ENCODE data around the gene DARS1.
"Not testable (repeated sequence)": the region's sequence is repeated elsewhere in the genome, so short reads cannot be mapped to it uniquely, and the experiment has no call there.

Gene DARS1

GRCh38 chr2:135885709-135886108 lies 99.7 kb downstream of the DARS1 start:
- DNase-seq (ENCODE audit: low read depth in 2 of 2) = no peak

- no peak for DNase-seq (ENCODE audit: low read depth in 2 of 2)
Observed at GRCh38 chr2:135882415-135882814, 103.0 kb downstream of the DARS1 start.

GRCh38 chr2:135876770-135877169 lies 108.7 kb downstream of the DARS1 start:
- not testable (repeated sequence) for DNase-seq (ENCODE audit: low read depth in 2 of 2)

- peak; percentile 98 to 99 for DNase-seq (ENCODE audit: low read depth in 2 of 2)
Observed at GRCh38 chr2:135876066-135876711, 109.2 kb downstream of the DARS1 start, which contains the start of gene MCM6. Gene MCM6, minus strand, starts transcription at chr2:135876443. Its CDS starts 78 bp downstream, at chr2:135876365.

- peak; percentile 70 to 74 for DNase-seq (ENCODE audit: low read depth in 2 of 2)
Observed at GRCh38 chr2:135875491-135876065, 109.8 kb downstream of the DARS1 start.

- no peak for DNase-seq (ENCODE audit: low read depth in 2 of 2)
Observed at GRCh38 chr2:135874777-135875365, 110.6 kb downstream of the DARS1 start.

- DNase-seq (ENCODE audit: low read depth in 2 of 2) = no peak
Observed at GRCh38 chr2:135870571-135870970, 114.9 kb downstream of the DARS1 start.

- no peak for DNase-seq (ENCODE audit: low read depth in 2 of 2)
Observed at GRCh38 chr2:135863233-135863632, 122.2 kb downstream of the DARS1 start.

GRCh38 chr2:135862718-135863117 lies 122.7 kb downstream of the DARS1 start:
- no peak for DNase-seq (ENCODE audit: low read depth in 2 of 2)
